ENCODE data around the gene XRN2.

The XRN2 gene

DNA sequence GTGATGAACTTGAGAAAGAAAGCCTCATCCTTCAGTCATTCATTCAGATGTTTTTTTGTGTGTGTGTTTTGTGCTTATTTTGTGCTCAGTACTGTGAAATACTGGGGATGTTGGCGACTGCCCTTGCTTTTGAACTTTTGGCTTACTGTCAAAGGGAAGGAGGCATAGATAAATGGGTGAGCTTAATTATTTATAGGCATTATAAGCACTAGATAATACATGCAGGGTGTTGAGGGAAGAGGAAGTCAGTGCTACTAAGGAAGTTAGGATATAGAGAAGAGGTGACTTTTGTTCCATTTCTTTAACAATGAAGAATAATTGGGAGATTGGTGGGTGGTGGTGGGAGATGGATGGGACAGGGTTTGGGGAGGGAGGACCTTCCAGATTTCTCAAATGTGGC is 23.6 kb downstream of the XRN2 start:
- Mint-ChIP-seq H3K4me3 (no peak overlapping the region), H3K9me3 (peaks cover 12% of the 10 kb centered on the region), H3K36me3 (ENCODE audit: low read depth) (peaks cover 37% of the 10 kb centered on the region), H3K4me1 (no peaks in the 10 kb centered on the region), H3K27ac (no peak overlapping the region), H3K27me3 (ENCODE audit: low read depth) (no peaks in the 10 kb centered on the region)
- TF ChIP-seq, protein P1, sequence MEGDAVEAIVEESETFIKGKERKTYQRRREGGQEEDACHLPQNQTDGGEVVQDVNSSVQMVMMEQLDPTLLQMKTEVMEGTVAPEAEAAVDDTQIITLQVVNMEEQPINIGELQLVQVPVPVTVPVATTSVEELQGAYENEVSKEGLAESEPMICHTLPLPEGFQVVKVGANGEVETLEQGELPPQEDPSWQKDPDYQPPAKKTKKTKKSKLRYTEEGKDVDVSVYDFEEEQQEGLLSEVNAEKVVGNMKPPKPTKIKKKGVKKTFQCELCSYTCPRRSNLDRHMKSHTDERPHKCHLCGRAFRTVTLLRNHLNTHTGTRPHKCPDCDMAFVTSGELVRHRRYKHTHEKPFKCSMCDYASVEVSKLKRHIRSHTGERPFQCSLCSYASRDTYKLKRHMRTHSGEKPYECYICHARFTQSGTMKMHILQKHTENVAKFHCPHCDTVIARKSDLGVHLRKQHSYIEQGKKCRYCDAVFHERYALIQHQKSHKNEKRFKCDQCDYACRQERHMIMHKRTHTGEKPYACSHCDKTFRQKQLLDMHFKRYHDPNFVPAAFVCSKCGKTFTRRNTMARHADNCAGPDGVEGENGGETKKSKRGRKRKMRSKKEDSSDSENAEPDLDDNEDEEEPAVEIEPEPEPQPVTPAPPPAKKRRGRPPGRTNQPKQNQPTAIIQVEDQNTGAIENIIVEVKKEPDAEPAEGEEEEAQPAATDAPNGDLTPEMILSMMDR (IDR thresholded peaks at IDR 0.05; ENCODE audit: unreplicated experiment in 3 of 3), result no peak

DNA sequence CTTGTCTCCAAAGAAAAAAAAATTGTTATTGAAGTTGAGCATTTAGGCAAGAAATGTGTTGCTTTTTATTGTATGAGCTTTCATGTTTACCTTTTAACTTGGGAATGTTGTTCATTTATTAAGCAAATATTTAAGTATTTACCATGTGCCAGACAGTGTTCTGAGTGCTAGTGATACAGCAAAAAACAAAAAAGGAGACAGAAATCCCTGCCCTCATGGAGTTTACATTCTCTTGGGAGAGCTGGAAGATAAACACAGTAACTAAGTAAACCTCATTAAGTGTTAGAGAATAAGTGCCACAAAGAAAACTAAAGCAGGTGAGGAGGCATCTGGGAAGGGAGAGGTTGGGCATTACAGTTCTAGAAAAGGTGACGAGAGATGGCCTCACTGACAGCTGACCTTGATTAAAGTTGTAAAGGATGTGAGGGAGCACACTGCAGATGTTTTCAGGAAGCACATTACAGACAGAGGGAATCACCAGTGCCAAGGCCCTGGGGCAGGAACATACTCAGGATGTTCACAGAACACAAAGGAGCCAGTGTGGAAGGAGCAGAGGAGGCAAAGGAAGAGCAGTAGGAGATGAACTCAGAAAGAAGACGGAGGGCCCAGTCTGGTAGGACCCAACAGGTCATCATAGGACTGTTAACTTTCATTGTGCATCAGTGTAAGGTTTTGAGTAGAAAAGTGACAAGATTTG is 33.5 kb downstream of the XRN2 start:
- no peak overlapping the region for H3K4me3 Mint-ChIP-seq
- no peaks in the 10 kb centered on the region for H3K9me3 Mint-ChIP-seq
- TF ChIP-seq, protein P1 (IDR thresholded peaks at IDR 0.05; ENCODE audit: unreplicated experiment in 3 of 3), result no peak
- peaks cover 89% of the 10 kb centered on the region for H3K36me3 Mint-ChIP-seq (ENCODE audit: low read depth)
- no peaks in the 10 kb centered on the region for H3K4me1 Mint-ChIP-seq
- no peak overlapping the region for H3K27ac Mint-ChIP-seq
- no peaks in the 10 kb centered on the region for H3K27me3 Mint-ChIP-seq (ENCODE audit: low read depth)

DNA sequence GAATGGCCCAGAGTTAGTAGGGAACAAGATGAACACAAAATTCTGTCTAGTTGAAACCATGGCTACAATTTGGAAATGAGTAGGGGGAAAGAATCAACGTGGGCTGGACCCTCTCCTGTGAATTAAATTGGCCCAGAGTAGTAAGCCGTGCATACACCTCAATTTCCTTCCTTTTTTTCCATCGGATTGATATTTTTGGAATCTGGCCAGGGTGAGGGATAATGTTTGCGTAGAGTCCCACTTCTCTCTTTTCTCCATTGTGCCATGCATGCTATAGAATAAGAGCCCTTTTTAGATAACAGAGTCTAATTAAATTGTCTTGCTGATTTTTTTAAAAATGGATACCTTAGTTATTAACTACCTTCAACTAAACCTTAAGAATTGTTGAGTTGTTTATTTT is 35.2 kb downstream of the XRN2 start:
- Mint-ChIP-seq H3K4me3 (no peak overlapping the region), H3K4me1 (no peaks in the 10 kb centered on the region), H3K27ac (no peak overlapping the region), H3K27me3 (ENCODE audit: low read depth) (no peaks in the 10 kb centered on the region), H3K36me3 (ENCODE audit: low read depth) (peaks cover 80% of the 10 kb centered on the region), H3K9me3 (no peaks in the 10 kb centered on the region)
- TF ChIP-seq, protein P1 (IDR thresholded peaks at IDR 0.05; ENCODE audit: unreplicated experiment in 3 of 3), result no peak

GRCh38 chr20:21339499-21339898 is 36.4 kb downstream of the XRN2 start:
- no peak overlapping the region for H3K4me3 Mint-ChIP-seq
- TF ChIP-seq, protein P1 (IDR thresholded peaks at IDR 0.05; ENCODE audit: unreplicated experiment in 3 of 3), result no peak
- H3K27ac Mint-ChIP-seq, result no peak overlapping the region
- no peaks in the 10 kb centered on the region for H3K9me3 Mint-ChIP-seq
- no peaks in the 10 kb centered on the region for H3K27me3 Mint-ChIP-seq (ENCODE audit: low read depth)
- H3K4me1 Mint-ChIP-seq, result no peaks in the 10 kb centered on the region
- H3K36me3 Mint-ChIP-seq (ENCODE audit: low read depth), result peaks cover 75% of the 10 kb centered on the region

GRCh38 chr20:21340991-21341697 is 38.0 kb downstream of the XRN2 start:
- H3K27ac Mint-ChIP-seq, result no peak overlapping the region
- H3K4me3 Mint-ChIP-seq, result no peak overlapping the region
- no peaks in the 10 kb centered on the region for H3K9me3 Mint-ChIP-seq
- TF ChIP-seq, protein P1 (IDR thresholded peaks at IDR 0.05; ENCODE audit: unreplicated experiment in 3 of 3), result no peak
- H3K36me3 Mint-ChIP-seq (ENCODE audit: low read depth), result peaks cover 70% of the 10 kb centered on the region
- no peaks in the 10 kb centered on the region for H3K27me3 Mint-ChIP-seq (ENCODE audit: low read depth)
- H3K4me1 Mint-ChIP-seq, result no peaks in the 10 kb centered on the region

Measured in nephron (organoid).